Measurements from ENCODE around the gene AKIRIN1. TPM values are rescaled to one million over a fixed set of nuclear protein-coding genes. Genes with fewer than 3 reads are reported as not detected.

The AKIRIN1 gene, protein sequence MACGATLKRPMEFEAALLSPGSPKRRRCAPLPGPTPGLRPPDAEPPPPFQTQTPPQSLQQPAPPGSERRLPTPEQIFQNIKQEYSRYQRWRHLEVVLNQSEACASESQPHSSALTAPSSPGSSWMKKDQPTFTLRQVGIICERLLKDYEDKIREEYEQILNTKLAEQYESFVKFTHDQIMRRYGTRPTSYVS
- 33.5 TPM in 2 replicates for total RNA-seq

DNA sequence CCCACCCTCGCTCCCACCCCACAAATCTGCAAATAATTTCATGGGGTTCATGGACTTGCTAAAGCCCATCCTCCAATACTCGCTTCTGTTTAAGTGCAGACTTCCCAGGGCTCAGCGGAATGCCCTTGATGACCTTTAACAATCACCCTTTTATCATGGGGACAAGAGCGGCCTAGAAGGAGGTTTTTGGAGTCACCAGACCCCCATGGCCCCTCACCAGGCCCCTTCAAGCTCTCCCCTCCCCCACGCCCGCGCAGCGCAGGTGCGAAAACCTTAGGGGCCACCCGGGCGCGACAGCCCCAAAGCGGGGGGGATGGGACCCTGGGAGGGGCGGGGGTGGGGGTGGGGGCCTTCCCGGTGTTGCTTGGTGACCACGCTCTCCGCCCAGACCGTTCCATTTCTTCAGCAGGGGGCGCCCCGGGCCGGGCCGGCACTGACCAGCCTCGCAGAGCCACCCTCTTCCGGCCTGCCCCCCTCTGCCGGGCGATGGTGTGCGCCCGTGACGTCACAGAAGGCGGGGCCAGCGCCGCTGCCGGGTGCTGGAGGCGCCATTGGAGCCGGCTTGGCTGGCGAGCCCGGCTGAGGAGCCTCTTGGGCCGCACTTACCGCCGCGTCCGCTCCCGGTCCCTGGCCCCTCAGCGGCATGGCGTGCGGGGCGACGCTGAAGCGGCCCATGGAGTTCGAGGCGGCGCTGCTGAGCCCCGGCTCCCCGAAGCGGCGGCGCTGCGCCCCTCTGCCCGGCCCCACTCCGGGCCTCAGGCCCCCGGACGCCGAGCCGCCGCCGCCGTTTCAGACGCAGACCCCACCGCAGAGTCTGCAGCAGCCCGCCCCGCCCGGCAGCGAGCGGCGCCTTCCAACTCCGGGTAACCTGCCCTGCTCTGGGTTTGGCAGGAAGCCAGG, at the start of gene AKIRIN1:
Gene AKIRIN1, plus strand, starts transcription at position 539 of the 900 bp plus-strand sequence. Its CDS starts 105 bp downstream, at position 644.

GRCh38 chr1:38941527-38942019, 49.5 kb upstream of the AKIRIN1 start, which contains the start of gene RHBDL2:
RHBDL2 (minus strand) TSS chr1:38941830; CDS start chr1:38919212, 22,618 bp downstream.

GRCh38 chr1:39026051-39026865, 35.2 kb downstream of the AKIRIN1 start, which contains the start of gene NDUFS5:
NDUFS5 (plus strand) TSS chr1:39026350; CDS start chr1:39028725, 2,375 bp downstream.

Small RNA genes within 50 kb of the gene (small RNA-seq; reads per million reads assigned to genes)
- gene RF00019: not detected

Other genes starting within 250 kb of the AKIRIN1 start
- gene RRAGC, start 131.5 kb upstream of the AKIRIN1 start, total RNA-seq: 41.9 and 49.3 TPM in 2 replicates
- 3.4 and 10.5 TPM in 2 replicates for gene MYCBP, start 117.9 kb upstream of the AKIRIN1 start, total RNA-seq
- gene GJA9, start 109.7 kb upstream of the AKIRIN1 start, total RNA-seq: 0.13 and 0.22 TPM in 2 replicates
- 0.91 and 3.8 TPM in 2 replicates for gene RHBDL2, start 49.4 kb upstream of the AKIRIN1 start, total RNA-seq
- gene NDUFS5, start 35.1 kb downstream of the AKIRIN1 start, total RNA-seq: 246 and 276 TPM in 2 replicates
- 253 and 271 TPM in 2 replicates for gene MACF1, start 213.4 kb downstream of the AKIRIN1 start, total RNA-seq